ENCODE results near the gene UBASH3A.

The UBASH3A gene

DNA sequence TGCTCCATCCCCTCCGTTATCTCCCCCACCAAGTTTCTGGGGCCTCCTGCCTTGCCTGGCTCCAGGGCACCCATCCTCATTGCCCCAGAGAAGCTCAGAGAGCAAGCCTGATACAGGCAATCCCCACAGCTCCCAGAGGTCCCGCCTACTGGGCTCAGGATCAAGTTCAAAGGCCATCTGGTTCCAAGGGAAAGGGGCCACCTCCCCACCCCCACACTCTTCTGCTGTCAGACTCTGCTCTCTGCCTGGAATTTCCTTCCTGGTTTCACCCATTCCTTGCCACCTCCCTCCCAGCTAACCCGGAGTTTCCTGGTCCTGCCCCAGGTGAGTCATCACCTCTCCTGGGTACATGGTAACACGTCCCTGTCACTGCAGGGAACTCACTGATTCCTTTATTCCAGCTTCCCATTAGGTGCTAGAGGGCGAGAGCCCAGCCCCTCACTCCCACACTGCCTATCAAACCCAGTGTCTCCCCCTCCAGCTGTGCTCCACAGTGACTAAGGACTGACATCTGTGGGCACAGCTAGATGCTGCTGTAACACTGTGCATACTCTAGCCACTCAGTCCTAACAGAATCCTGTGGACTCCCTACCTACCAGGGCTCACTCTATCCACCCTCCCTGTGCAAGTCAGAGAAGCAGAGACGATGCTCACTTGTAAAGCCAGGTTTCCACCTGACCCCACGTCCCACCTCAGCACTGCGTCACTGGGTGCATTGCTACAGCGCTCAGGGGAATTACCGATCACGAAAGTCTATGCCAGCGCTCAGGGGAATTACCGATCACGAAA lies 70.5 kb downstream of the UBASH3A start:
- Histone ChIP-seq H3K4me2 (peak overlapping the region in 9 of 11 experiments; percentile 0 to 35 (median 13); a peak in 11 of 22 replicates), H3K36me3 (no peaks in the 10 kb centered on the region), H3K4me3 (no peak overlapping the region), H3K27ac (no peak overlapping the region), H3K27me3 (peaks cover 0 to 11% (median 0%) of the 10 kb centered on the region in 11 experiments; a peak in 4 of 22 replicates), H3K4me1 (peaks cover 6 to 25% (median 21%) of the 10 kb centered on the region in 10 experiments; a peak in 17 of 20 replicates), H4K20me1 (peaks cover 0 to 5% (median 0%) of the 10 kb centered on the region in 11 experiments; a peak in 1 of 22 replicates), H3K9me3 (replicated peaks in 1 of 11) (no peaks in the 10 kb centered on the region), H3K9ac (no peak overlapping the region)
- no peak for TF ChIP-seq Cebpa-rat (IDR thresholded peaks at IDR 0.05)

DNA sequence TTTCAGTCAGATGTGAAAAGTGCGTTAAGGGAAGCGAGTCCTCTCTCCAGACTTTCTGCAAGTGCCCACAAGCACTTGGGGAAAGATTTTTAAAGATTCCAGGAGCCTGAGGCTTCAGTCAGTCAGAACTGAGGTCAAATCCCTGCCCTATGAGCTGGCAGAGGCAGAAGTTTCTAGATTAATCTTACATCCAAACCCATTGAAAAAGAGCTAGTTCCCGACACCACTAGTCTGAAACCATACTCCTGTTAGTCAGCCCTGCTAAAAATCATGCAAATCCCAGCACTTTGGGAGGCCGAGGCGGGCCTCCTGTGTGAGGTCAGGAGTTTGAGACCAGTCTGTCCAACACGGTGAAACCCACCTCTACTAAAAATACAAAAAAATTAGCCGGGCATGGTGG lies 71.3 kb downstream of the UBASH3A start:
- no peak overlapping the region for H3K9ac ChIP-seq
- no peaks in the 10 kb centered on the region for H3K36me3 ChIP-seq
- H3K9me3 ChIP-seq (replicated peaks in 1 of 11), result no peaks in the 10 kb centered on the region
- no peak for TF ChIP-seq Cebpa-rat (IDR thresholded peaks at IDR 0.05)
- peaks cover 0 to 5% (median 0%) of the 10 kb centered on the region in 11 experiments; a peak in 1 of 22 replicates for H4K20me1 ChIP-seq
- no peak overlapping the region for H3K4me2 ChIP-seq
- peaks cover 6 to 25% (median 21%) of the 10 kb centered on the region in 10 experiments; a peak in 17 of 20 replicates for H3K4me1 ChIP-seq
- H3K4me3 ChIP-seq, result no peak overlapping the region
- H3K27ac ChIP-seq, result no peak overlapping the region
- H3K27me3 ChIP-seq, result peaks cover 0 to 6% (median 0%) of the 10 kb centered on the region in 11 experiments; a peak in 1 of 22 replicates

DNA sequence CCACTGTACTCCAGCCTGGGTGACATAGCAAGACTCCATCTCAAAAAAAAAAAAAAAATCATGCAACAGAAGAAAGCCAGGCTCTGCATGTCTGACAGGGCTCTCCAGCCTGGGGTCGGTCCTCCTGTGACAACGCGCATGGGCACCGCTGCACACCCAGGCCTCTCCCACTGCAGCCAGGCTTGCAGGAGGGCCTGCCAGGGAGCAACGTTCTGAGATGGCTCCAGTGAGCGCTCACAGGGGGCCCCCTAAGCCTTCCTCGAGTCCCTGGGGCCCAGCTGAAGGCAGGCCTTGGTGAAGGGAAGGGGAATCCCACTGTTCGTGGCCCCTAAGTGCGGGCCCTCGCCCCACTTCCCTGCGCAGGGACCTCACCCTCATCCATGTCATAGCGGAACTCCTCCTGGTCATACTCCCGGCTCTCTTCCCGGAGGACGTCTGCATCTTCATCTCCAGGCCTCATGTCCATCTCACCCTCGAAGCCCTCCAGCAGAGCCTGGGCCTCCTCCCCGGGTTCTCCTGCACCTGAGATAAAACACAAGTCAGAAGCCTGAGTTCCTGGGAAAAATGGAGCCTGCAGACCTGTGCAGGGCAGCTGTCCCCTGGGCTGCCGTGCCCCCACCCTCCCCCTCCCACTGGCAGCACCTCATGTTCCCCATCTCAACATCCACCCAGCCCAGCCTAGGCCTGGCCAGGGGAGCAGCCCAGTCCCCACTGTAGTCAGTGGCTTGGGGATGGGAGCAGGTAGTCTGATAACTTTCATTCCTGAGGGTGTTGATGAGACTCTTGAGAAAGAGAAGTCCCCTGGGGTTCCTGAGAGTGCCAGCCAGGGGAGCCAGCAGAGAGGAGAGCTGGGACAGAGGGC lies 72.1 kb downstream of the UBASH3A start:
- Histone ChIP-seq H3K4me1 (peaks cover 6 to 25% (median 21%) of the 10 kb centered on the region in 10 experiments; a peak in 17 of 20 replicates), H3K4me2 (no peak overlapping the region), H3K27ac (no peak overlapping the region), H3K4me3 (no peak overlapping the region), H3K9ac (no peak overlapping the region), H3K27me3 (peaks cover 0 to 6% (median 0%) of the 10 kb centered on the region in 11 experiments; a peak in 1 of 22 replicates), H3K36me3 (no peaks in the 10 kb centered on the region), H3K9me3 (replicated peaks in 1 of 11) (no peaks in the 10 kb centered on the region), H4K20me1 (peaks cover 0 to 5% (median 0%) of the 10 kb centered on the region in 11 experiments; a peak in 1 of 22 replicates)
- no peak for TF ChIP-seq Cebpa-rat (IDR thresholded peaks at IDR 0.05)

DNA sequence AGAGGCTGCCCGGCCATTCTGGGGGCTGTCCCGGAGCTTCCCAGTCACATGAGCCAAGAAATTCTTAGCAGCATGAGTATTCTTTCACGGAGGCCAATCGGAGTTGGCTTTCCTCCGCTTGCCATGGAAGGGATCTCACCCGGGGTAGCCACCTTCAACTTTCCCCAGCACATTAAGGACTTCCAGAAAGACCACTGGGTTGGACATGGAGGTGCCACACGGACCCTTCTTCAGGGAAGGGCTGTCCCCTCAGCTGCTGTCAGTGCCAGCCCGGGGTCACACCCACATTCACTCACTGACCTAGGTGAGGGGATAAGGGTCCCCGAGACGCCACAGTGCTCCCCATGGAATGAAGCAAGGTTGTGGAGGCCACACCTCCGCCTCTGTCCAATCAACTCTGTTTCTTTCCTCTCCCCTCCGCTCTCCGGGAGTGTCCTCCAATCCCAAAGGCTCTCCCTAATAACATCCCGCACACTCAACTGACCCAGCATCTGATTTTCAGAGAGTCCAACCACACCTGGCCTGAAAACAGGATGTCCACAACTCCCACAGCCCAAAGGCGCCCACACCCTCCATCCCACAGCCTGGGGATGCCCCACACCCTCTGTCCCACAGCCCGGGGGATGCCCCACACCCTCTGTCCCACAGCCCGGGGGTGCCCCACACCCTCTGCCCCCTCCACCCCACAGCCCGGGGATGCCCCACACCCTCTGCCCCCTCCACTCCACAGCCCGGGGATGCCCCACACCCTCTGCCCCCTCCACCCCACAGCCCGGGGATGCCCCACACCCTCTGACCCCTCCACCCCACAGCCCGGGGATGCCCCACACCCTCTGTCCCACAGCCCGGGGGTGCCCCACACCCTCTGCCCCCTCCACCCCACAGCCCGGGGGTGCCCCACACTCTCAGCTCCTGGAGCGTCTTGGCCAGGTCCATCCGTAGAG lies 73.0 kb downstream of the UBASH3A start:
- Histone ChIP-seq H3K9me3 (replicated peaks in 1 of 11) (no peaks in the 10 kb centered on the region), H3K27me3 (peaks cover 0 to 5% (median 0%) of the 10 kb centered on the region in 11 experiments; a peak in 1 of 22 replicates), H3K4me1 (peaks cover 6 to 18% (median 15%) of the 10 kb centered on the region in 10 experiments; a peak in 17 of 20 replicates), H3K27ac (no peak overlapping the region), H3K36me3 (no peaks in the 10 kb centered on the region), H4K20me1 (peaks cover 0 to 5% (median 0%) of the 10 kb centered on the region in 11 experiments; a peak in 1 of 22 replicates), H3K4me2 (no peak overlapping the region), H3K9ac (no peak overlapping the region), H3K4me3 (no peak overlapping the region)
- no peak for TF ChIP-seq Cebpa-rat (IDR thresholded peaks at IDR 0.05)

DNA sequence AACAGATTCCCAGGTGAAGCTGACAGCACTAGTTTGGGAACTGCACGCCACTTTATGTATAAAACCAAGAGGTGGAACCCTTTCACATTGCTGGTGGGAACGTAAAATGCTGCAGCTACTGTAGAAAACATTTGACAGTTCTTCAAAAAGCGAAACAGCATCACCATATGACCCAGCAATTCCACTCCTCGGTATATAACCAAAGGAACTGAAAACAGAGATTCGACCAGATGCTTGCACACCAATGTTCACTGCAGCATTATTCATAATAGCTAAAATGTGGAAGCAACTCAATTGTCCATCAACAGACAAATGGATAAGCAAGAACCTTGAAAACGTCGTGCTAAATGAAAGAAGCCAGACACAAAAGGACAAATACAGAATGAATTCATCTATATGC lies 74.8 kb downstream of the UBASH3A start:
- peaks cover 0 to 10% (median 8%) of the 10 kb centered on the region in 10 experiments; a peak in 11 of 20 replicates for H3K4me1 ChIP-seq
- TF ChIP-seq Cebpa-rat (IDR thresholded peaks at IDR 0.05), result no peak

DNA sequence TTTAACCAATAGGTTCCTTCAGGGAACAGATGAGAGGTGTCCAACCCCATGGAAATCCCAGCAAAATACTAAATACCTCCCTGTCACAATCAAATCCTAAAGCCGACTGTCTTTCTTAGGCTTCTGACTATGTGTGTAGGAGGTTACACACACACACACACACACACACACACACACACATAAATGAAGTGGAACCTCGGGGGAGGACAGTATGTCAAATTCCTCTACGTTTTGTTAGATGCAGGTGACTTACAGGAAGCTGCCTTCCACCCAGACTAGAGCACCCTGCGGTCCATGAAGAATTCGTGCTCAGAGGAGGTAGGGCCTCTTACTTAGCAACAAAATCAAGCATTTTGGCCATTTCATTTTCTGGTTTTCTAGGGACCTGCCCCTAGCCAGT lies 75.9 kb downstream of the UBASH3A start:
- H3K27me3 ChIP-seq, result no peaks in the 10 kb centered on the region
- H3K9ac ChIP-seq, result no peak overlapping the region
- no peak overlapping the region for H3K27ac ChIP-seq
- H3K4me2 ChIP-seq, result no peak overlapping the region
- H3K9me3 ChIP-seq (replicated peaks in 1 of 11), result no peaks in the 10 kb centered on the region
- no peak for TF ChIP-seq Cebpa-rat (IDR thresholded peaks at IDR 0.05)
- no peaks in the 10 kb centered on the region for H3K36me3 ChIP-seq
- no peaks in the 10 kb centered on the region; a peak in 1 of 20 replicates for H3K4me1 ChIP-seq
- H4K20me1 ChIP-seq, result no peaks in the 10 kb centered on the region
- H3K4me3 ChIP-seq, result no peak overlapping the region

More for the DNA sequence above, 74.8 kb downstream of the UBASH3A start:
- H3K27ac ChIP-seq, result no peak overlapping the region
- H3K36me3 ChIP-seq, result no peaks in the 10 kb centered on the region
- H4K20me1 ChIP-seq, result peaks cover 0 to 5% (median 0%) of the 10 kb centered on the region in 11 experiments; a peak in 1 of 22 replicates
- H3K4me2 ChIP-seq, result no peak overlapping the region
- no peaks in the 10 kb centered on the region for H3K27me3 ChIP-seq
- no peak overlapping the region for H3K4me3 ChIP-seq
- H3K9me3 ChIP-seq (replicated peaks in 1 of 11), result no peaks in the 10 kb centered on the region
- no peak overlapping the region for H3K9ac ChIP-seq

DNA sequence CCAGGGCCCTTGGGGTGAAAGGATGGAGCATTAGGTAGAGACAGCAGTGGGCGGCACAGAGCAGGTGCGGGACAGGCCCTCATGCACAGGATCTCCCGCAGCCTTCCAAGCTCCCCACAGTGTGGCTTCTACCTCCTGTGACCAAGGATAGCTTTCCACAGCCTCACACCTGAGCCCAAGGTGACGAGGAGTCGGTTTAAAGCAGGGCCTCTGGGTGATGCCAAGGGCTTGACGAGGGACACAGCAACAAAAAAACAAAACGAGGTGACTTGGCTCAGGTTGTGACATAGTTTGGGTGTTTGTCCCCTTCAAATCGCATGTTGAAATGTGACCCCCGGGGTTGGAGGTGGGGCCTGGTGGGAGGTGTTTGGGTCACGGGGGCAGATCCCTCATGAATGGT lies 77.0 kb downstream of the UBASH3A start:
- H3K4me2 ChIP-seq, result no peak overlapping the region
- no peak overlapping the region for H3K9ac ChIP-seq
- TF ChIP-seq Cebpa-rat (IDR thresholded peaks at IDR 0.05), result no peak
- peaks cover 0 to 1% (median under 1%) of the 10 kb centered on the region in 10 experiments; a peak in 4 of 20 replicates for H3K4me1 ChIP-seq
- no peaks in the 10 kb centered on the region for H3K9me3 ChIP-seq (replicated peaks in 1 of 11)
- H3K4me3 ChIP-seq, result no peak overlapping the region
- no peaks in the 10 kb centered on the region for H3K27me3 ChIP-seq
- H4K20me1 ChIP-seq, result no peaks in the 10 kb centered on the region
- no peaks in the 10 kb centered on the region for H3K36me3 ChIP-seq
- H3K27ac ChIP-seq, result no peak overlapping the region

DNA sequence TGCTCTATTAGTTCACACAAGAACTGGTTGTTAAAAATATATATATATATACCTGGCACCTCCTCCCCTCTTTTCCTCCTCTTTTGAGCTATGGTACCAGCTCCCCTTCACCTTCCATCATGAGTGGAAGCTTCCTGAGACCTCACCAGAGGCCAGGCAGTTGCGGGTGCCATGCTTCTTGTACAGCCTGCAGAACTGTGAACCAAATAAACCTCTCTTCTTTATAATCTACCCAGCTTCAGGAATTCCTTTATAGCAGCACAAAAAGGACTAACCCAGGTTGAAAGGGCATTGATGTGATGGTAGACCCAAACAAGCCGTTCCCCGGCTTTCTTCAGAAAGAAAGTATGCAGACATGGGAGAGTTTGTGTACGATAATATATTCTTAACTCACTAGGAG lies 77.5 kb downstream of the UBASH3A start:
- Histone ChIP-seq H4K20me1 (no peaks in the 10 kb centered on the region), H3K27ac (no peak overlapping the region), H3K27me3 (no peaks in the 10 kb centered on the region), H3K36me3 (no peaks in the 10 kb centered on the region), H3K4me3 (no peak overlapping the region), H3K9me3 (replicated peaks in 1 of 11) (no peaks in the 10 kb centered on the region), H3K9ac (no peak overlapping the region), H3K4me2 (no peak overlapping the region), H3K4me1 (peaks cover 0 to 5% (median 4%) of the 10 kb centered on the region in 10 experiments; a peak in 10 of 20 replicates)
- no peak for TF ChIP-seq Cebpa-rat (IDR thresholded peaks at IDR 0.05)
